Astrocyte of the spinal cord (primary cell): ENCODE results near the gene CRYZL1.
A peak's percentile ranks its signal among the peaks of the same experiment; 100 is the strongest.

Experiments
- DNase-seq: peaks from one replicate; pipeline ENCODE4 v3.0.0; 2011; ENCODE audit warnings: low read depth, low spot score
- H3K4me3 ChIP-seq: 2 replicates; pipeline ENCODE4 v1.5.1; 2011; ENCODE audit warnings: low read depth, mild to moderate bottlenecking, low read length, moderate library complexity
- CTCF ChIP-seq: IDR thresholded peaks from 2 replicates; pipeline ENCODE4 v1.5.1; 2012; ENCODE audit warnings: low read depth, mild to moderate bottlenecking, low read length, inconsistent platforms
- in situ Hi-C: cut with HindIII; loops from 2 replicates; pipeline ENCODE4 v1.10.0; 2017; ENCODE audit warnings: low sequenced_read_pairs

The CRYZL1 gene

GRCh38 chr21:33664135-33664534 is 22.6 kb upstream of the CRYZL1 start:
- no peak overlapping the region for H3K4me3 ChIP-seq
- no peak for TF ChIP-seq CTCF
- DNase-seq: no peak
- in situ Hi-C loops: no loop called here

GRCh38 chr21:33663241-33663640 is 21.7 kb upstream of the CRYZL1 start:
- H3K4me3 ChIP-seq: no peak overlapping the region
- no peak for DNase-seq
- in situ Hi-C loops: no loop called here
- TF ChIP-seq CTCF: no peak

- in situ Hi-C loops: no loop called here
- TF ChIP-seq CTCF: no peak
- no peak for DNase-seq
- H3K4me3 ChIP-seq: no peak overlapping the region
Observed at GRCh38 chr21:33662046-33662445, 20.5 kb upstream of the CRYZL1 start.

GRCh38 chr21:33661146-33661545 is 19.6 kb upstream of the CRYZL1 start:
- in situ Hi-C loops: no loop called here
- TF ChIP-seq CTCF: no peak
- DNase-seq: no peak
- no peak overlapping the region for H3K4me3 ChIP-seq

- peak; percentile 38 for DNase-seq
- in situ Hi-C loops: no loop called here
Observed at GRCh38 chr21:33660406-33660805, 18.9 kb upstream of the CRYZL1 start.

GRCh38 chr21:33659568-33659949 is 18.0 kb upstream of the CRYZL1 start:
- in situ Hi-C loops: no loop called here
- no peak overlapping the region for H3K4me3 ChIP-seq
- DNase-seq: no peak
- TF ChIP-seq CTCF: no peak

More at GRCh38 chr21:33660406-33660805, 18.9 kb upstream of the CRYZL1 start:
- H3K4me3 ChIP-seq: no peak overlapping the region
- no peak for TF ChIP-seq CTCF
